Astrocyte of the cerebellum (primary cell): ENCODE measurements around the gene SMG6.

ENCODE experiments used
- DNase-seq: peaks from one replicate; pipeline ENCODE4 v3.0.0-alpha.2; 2011; ENCODE audit warnings: low read depth
- H3K4me3 ChIP-seq: 2 replicates; pipeline ENCODE4 v1.5.1; 2011; ENCODE audit warnings: mild to moderate bottlenecking, low read depth, low read length, moderate library complexity
- in situ Hi-C: cut with HindIII; loops from 2 replicates; pipeline ENCODE4 v1.10.0; 2017; ENCODE audit warnings: low sequenced_read_pairs
- TF ChIP-seq, protein P1 (sequence below): IDR thresholded peaks from 2 replicates; pipeline ENCODE4 v1.5.1; 2012; ENCODE audit warnings: low read length, low read depth, moderate library complexity, mild to moderate bottlenecking; ENCODE audit errors: missing control alignments

Gene SMG6

DNA sequence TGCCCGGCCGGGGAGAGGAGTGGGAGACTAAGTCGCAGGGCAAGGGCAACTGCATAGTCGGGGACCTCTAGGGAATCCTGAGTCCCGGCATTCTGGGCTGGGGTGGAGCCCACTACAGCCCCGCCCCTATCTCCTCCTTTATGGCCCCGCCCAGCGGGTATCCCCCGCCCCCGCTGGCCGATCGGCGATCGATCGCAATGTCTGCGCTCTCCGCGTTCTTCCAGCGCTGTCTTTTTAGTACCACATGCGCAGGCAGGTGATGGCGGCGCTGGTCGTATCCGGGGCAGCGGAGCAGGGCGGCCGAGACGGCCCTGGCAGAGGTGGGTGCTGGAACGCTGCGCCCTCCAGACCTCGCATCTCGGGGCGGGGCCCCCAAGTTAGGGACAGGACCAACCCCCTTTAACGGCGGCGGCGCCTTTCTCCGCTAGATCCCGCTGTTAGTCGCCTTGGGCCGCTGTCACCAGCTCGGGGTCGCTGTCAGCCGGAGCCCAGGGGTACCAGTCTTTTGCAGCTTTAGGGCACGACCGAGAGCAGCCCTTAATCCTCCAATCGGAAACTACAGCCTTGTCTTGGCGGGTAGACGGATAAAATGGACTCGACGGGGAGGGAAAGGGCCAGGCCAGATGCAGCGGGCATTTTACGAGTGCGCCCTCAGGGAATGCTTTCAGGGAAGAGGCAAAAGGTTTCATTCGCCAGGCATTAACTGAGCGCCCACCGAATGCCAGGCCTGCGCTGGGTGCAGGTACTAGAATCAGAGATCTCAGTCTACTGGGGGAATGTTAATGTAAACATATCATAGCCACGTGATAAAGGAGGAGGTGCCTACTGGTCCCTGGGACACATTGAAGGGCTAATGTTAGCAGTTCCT lies 273.4 kb downstream of the SMG6 start, which contains the start of gene DPH1:
TSS of gene DPH1 (plus strand) at position 243 of the 868 bp plus-strand sequence. CDS start at position 260, 17 bp downstream.
- in situ Hi-C loops = loop anchor here (5.0 kb wide), 2 partner anchors 113 to 168 kb away; no protein-coding TSS in a partner anchor
- DNase-seq = no peak
- TF ChIP-seq, protein P1, sequence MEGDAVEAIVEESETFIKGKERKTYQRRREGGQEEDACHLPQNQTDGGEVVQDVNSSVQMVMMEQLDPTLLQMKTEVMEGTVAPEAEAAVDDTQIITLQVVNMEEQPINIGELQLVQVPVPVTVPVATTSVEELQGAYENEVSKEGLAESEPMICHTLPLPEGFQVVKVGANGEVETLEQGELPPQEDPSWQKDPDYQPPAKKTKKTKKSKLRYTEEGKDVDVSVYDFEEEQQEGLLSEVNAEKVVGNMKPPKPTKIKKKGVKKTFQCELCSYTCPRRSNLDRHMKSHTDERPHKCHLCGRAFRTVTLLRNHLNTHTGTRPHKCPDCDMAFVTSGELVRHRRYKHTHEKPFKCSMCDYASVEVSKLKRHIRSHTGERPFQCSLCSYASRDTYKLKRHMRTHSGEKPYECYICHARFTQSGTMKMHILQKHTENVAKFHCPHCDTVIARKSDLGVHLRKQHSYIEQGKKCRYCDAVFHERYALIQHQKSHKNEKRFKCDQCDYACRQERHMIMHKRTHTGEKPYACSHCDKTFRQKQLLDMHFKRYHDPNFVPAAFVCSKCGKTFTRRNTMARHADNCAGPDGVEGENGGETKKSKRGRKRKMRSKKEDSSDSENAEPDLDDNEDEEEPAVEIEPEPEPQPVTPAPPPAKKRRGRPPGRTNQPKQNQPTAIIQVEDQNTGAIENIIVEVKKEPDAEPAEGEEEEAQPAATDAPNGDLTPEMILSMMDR = no peak
- peak within 1 kb of the TSS; percentile 100 for H3K4me3 ChIP-seq

DNA sequence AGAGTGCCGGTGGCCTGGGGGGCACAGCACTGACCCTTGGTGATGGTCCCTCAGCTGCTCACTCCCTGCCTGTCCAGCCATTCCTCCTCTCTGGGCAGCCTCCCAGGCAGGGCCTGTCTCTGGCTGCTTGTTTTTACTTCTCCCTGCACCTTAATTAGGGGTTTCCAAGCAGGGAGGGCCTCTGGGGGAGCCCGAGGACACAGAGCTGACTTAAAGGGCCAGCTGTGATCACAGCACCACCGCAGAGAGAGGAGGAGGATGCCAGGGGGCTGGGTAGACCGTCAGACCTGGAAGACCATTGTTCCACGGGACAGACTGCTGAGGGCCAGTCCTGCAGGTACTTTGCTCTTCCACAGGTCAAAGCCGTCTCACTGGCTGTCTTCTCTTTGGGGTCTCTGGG lies 274.8 kb downstream of the SMG6 start:
- DNase-seq = no peak
- TF ChIP-seq, protein P1 = no peak
- in situ Hi-C loops = no loop called here
- no peak overlapping the region for H3K4me3 ChIP-seq

DNA sequence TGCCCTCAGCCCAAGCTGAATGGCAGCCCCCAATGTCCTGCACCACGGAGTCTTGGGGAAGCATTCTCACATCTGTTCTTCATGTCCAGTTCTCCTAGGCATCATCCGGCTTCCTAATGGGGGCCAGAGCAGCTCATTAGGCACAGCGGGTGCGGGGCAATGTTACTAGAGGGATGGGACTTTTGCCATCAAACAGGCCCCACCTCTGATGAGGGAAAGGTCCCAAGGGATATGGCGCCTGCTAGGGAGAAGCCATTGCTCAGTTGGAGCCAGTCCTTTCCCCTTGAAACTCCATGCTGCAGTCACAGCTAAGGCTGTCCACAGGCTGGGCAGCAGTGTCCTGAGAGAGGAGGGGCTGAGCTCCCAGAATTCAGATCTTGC lies 275.4 kb downstream of the SMG6 start:
- TF ChIP-seq, protein P1 = no peak
- no peak overlapping the region for H3K4me3 ChIP-seq
- in situ Hi-C loops = no loop called here
- DNase-seq = no peak

DNA sequence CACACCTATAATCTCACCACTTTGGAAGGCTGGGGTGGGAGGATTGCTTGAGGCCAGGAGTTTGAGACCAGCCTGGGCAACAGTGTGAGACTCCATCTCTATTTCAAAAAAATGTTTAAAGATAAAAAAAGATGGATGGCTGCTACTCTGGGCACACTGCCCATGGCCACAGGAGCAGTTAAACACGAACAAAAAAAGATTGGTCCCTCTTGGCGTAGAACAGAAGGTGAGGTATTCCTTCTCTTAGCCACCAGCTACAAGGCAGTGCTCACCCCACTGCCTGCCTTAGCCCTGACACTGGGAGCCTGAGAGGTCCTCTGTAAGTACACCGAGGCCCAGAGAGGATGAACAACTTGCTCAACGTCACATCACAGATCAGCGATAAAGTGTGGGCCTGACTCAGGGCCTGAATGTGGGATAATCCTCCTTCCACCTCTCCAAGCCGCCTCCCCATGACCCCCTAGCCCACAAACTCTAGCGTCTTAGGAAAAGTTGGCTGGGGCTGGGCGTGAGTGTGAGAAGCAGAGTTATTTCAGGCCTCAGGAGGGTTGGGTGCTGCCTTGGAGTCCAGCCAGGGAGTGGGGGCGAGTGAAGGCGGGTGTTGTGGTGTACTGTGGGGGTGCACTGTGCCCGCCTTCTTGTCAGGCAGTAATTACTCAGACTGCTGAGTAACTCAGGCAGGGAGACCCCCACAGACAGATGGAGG lies 275.9 kb downstream of the SMG6 start:
- H3K4me3 ChIP-seq = no peak overlapping the region
- no peak for DNase-seq
- TF ChIP-seq, protein P1 = no peak
- in situ Hi-C loops = no loop called here

DNA sequence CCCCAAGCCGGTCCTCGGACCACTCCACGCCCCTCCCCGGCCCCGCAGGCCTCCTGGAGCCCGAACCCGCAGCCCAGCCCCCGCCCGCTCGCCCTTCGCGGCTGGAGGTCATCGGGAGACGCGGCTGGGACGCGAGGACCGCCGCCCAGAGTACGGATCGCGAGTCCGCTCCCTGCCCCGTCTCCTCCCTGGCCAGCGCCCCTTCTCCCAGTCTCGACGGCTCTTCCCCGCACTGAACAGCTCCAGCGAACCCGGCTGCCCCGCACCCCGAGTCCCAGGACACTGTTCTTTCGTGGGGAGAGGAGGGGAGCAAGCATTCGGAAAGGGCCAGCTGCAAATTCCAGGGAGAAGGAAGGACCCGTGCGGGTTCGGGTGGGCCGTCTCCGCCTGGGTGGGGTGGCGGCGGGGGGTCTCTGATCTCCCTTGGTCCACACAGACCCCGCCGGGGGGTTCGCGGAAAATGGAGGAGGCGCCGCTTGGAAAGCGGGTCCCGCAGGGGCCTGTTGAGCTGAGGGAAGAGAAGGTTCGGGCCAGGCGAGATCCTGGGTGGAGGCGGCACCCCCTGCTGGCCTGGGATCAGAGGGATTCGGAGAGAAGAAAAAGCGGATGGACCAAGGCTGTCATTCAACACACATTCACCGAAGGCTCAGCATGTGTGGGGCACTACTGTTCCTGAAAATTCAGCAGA lies 277.8 kb downstream of the SMG6 start:
- TF ChIP-seq, protein P1 = peak; percentile 56
- in situ Hi-C loops = no loop called here
- no peak for DNase-seq
- peak overlapping the region; percentile 34 for H3K4me3 ChIP-seq

DNA sequence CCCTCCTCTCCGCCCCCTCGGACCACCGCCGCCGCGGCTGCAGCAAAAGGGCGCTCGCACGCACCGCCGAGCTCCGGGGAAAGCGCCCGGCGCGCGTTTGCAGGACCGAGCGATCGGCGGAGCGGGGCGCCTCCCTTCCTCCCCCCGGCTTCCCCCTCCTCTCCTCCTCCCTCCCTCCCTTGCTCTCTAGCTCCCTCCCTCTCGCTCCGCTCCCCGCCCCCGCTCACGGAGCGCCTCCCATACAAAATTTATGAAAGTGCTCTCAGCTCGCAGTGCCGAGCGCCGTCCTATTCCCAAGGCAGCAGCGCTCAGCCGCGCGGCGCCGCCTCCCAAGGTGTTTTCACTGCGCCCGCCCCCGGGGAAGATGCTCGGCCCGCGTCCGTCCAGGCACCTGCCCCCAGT lies 278.4 kb downstream of the SMG6 start, which contains the start of gene RTN4RL1:
TSS of gene RTN4RL1 (minus strand) at position 115 of the 402 bp plus-strand sequence. CDS start 469 bp downstream, outside the sequence.
- DNase-seq = no peak
- TF ChIP-seq, protein P1 = no peak
- peak within 1 kb of the TSS; percentile 34 for H3K4me3 ChIP-seq
- in situ Hi-C loops = no loop called here
